Psoas muscle (tissue), 8 donors: Measurements from ENCODE around the gene TSC22D4. TPM values are rescaled to one million over a fixed set of nuclear protein-coding genes. Genes with fewer than 3 reads are reported as not detected.

ENCODE experiments used
- ATAC-seq, 4 donors: fragments of 200-7000 bp; cut with Tn5 transposase; one replicate each; pipeline ENCODE4 v1.9.1; 2020; ENCODE audit warnings: moderate library complexity in 3 of 4, mild to moderate bottlenecking in 2 of 4
- DNase-seq, 2 donors: peaks; one replicate each; pipeline ENCODE4 v3.0.0-alpha.2; 2020
- H3K27ac ChIP-seq: fragments of 200-600 bp; one replicate; pipeline ENCODE4 v1.8.0; 2022
- H3K27me3 ChIP-seq, 3 donors: fragments of 200-600 bp in 1 of 3; one replicate each; pipeline versions ENCODE4 v1.6.1 to v1.8.0; 2013 to 2022; ENCODE audit warnings: low read length in 2 of 3, mild to moderate bottlenecking in 2 of 3, moderate library complexity in 1 of 3; ENCODE audit not compliant: insufficient read depth in 3 of 3
- H3K36me3 ChIP-seq, 2 donors: fragments of 200-600 bp in 1 of 2; one replicate each; pipeline versions ENCODE4 v1.6.1 to v1.8.0; 2013 to 2022; ENCODE audit warnings: low read depth in 1 of 2, mild to moderate bottlenecking in 1 of 2, moderate library complexity in 1 of 2; ENCODE audit not compliant: insufficient read depth in 1 of 2
- H3K4me1 ChIP-seq: fragments of 200-600 bp; one replicate; pipeline ENCODE4 v1.8.0; 2022
- H3K4me3 ChIP-seq: fragments of 200-600 bp; one replicate; pipeline ENCODE4 v1.8.0; 2022; ENCODE audit warnings: mild to moderate bottlenecking
- H3K9me3 ChIP-seq: fragments of 200-600 bp; one replicate; pipeline ENCODE4 v1.8.0; 2022
- CTCF ChIP-seq: fragments of 200-600 bp; IDR thresholded peaks from one replicate; pipeline ENCODE4 v1.8.0; 2022; ENCODE audit warnings: antibody characterized with exemption
- WGBS, 3 donors: extraction: QIAGEN DNeasy Blood & Tissue Kit; methylation state at CpG; one replicate each; pipeline versions ENCODE4 v1.1.6 to v1.1.7; 2013; 5-methylcytosine and 5-hydroxymethylcytosine counted together
- intact Hi-C, 2 donors: fragments of 100-400 bp; cut with DNase I; formaldehyde crosslinking; loops; one replicate each; pipeline versions ENCODE4 v1.11.0 to v1.14.2; 2022
- polyA plus RNA-seq, 3 donors: library from polyadenylated mRNA; stranded (reverse); fragments of 200-250 nt; gene quantifications; one replicate each; pipeline ENCODE4 v1.2.3, GENCODE V29; 2013
- total RNA-seq, 4 donors: library from RNA; stranded (reverse); fragmentation: NEBNext Ultra II Directional in 2 of 4; extraction: Animal tissue kit (Norgen Biotek cat#: 25700) in 2 of 4; gene quantifications; one replicate each; pipeline versions ENCODE4 v1.2.1 to v1.2.4, GENCODE V29; 2021 to 2023
- donor health status: healthy with polysubstance abuse.
- donor health status: DM: no; HTN: no; CAD: no; lungs with moderate emphysema.
- donor health status: Bipolar disorder and iron deficiency.
- donor health status: healthy.
- donor health status: DM: yes; HTN: yes; CAD: no.
- donor health status: DM: no; HTN: no; CAD: no.
- donor health status: DM: no; HTN: no; CAD: no.
- donor health status: DM: yes; HTN: yes; CAD: no.

Gene TSC22D4
- total and polyA plus RNA-seq, 7 donors, result 15.7 to 24.8 (median 16.7) TPM

- Histone ChIP-seq H3K4me1 (peaks cover 3% of the 10 kb centered on the region), H3K4me3 (no peak overlapping the region), H3K27ac (no peak overlapping the region), H3K36me3 (no peaks in the 10 kb centered on the region), H3K27me3 (peaks cover 0 to 19% (median 7%) of the 10 kb centered on the region in 3 donors), H3K9me3 (no peaks in the 10 kb centered on the region)
- TF ChIP-seq CTCF, result no peak
- intact Hi-C loops, result no loop called here
- WGBS, 3 donors, result 60 to 74% (median 63%) methylated on average over 6 to 10 of the region's 10 CpGs
- DNase-seq (no peak), ATAC-seq (no peak)
Observed at GRCh38 chr7:100489121-100489520, 10.1 kb upstream of the TSC22D4 start.

- WGBS, 3 donors, result 90 to 91% (median 90%) methylated on average over 41 to 44 of the region's 44 CpGs
Observed at GRCh38 chr7:100488333-100489095, 9.5 kb upstream of the TSC22D4 start.

GRCh38 chr7:100486753-100487446, 7.9 kb upstream of the TSC22D4 start:
- no peak for TF ChIP-seq CTCF
- intact Hi-C loops, result no loop called here
- no peak for DNase-seq

More at GRCh38 chr7:100488333-100489095, 9.5 kb upstream of the TSC22D4 start:
- intact Hi-C loops, result no loop called here
- no peak overlapping the region for H3K4me3 ChIP-seq
- peaks cover 0 to 13% (median 7%) of the 10 kb centered on the region in 3 donors for H3K27me3 ChIP-seq
- DNase-seq, result no peak
- ATAC-seq, result no peak
- no peaks in the 10 kb centered on the region for H3K36me3 ChIP-seq
- H3K4me1 ChIP-seq, result no peaks in the 10 kb centered on the region
- no peaks in the 10 kb centered on the region for H3K9me3 ChIP-seq
- H3K27ac ChIP-seq, result no peak overlapping the region
- TF ChIP-seq CTCF, result no peak

GRCh38 chr7:100486111-100486636, 7.2 kb upstream of the TSC22D4 start:
- Histone ChIP-seq H3K4me1 (no peaks in the 10 kb centered on the region), H3K27ac (no peak overlapping the region), H3K36me3 (no peaks in the 10 kb centered on the region), H3K9me3 (no peaks in the 10 kb centered on the region), H3K27me3 (peaks cover 0 to 2% (median 0%) of the 10 kb centered on the region in 3 donors), H3K4me3 (no peak overlapping the region)
- TF ChIP-seq CTCF, result no peak
- ATAC-seq (no peak), DNase-seq (no peak)
- WGBS, 3 donors, result 87 to 93% (median 90%) methylated on average over 2 to 5 of the region's 5 CpGs
- intact Hi-C loops, result no loop called here

More at GRCh38 chr7:100486753-100487446, 7.9 kb upstream of the TSC22D4 start:
- H3K27ac ChIP-seq, result no peak overlapping the region
- no peaks in the 10 kb centered on the region for H3K4me1 ChIP-seq
- 83 to 89% (median 84%) methylated on average over 26 to 30 of the region's 30 CpGs for WGBS, 3 donors
- H3K4me3 ChIP-seq, result no peak overlapping the region
- no peaks in the 10 kb centered on the region for H3K9me3 ChIP-seq
- no peaks in the 10 kb centered on the region for H3K36me3 ChIP-seq
- H3K27me3 ChIP-seq, result peaks cover 0 to 2% (median 0%) of the 10 kb centered on the region in 3 donors
- no peak for ATAC-seq
